Measurements from ENCODE around the gene CLCA4. TPM values are rescaled to one million over a fixed set of nuclear protein-coding genes. Genes with fewer than 3 reads are reported as not detected.

Gene CLCA4
- total and polyA plus RNA-seq, 2 of the 4 experiments (the other 2 are of a cell fraction), result not detected

DNA sequence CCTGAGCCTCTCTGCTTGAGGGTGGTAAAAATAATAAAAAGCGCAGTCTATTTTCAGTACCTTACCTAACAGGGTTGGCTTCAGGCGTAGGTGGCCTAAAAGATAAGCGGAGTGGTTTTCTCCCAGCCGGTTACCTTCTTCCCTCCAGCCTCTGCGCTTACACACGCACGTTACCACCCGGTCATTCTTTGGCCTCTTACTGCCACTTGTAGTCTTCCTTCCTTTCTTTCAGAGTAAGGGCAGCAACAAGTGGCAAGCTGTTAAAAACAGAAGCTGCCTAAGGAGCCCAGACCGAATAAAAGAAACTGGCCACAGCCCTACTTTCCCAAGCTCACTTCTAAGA is 42.8 kb upstream of the CLCA4 start:
- dilution Hi-C loops (cut with HindIII; ENCODE audit: low sequenced_read_pairs, unreplicated experiment), result no loop called here
- Histone ChIP-seq H2BK15ac (ENCODE audit: low read depth, low read length) (no peak overlapping the region), H4K20me1 (ENCODE audit: insufficient read depth, low read length) (no peaks in the 10 kb centered on the region), H2BK20ac (ENCODE audit: low read depth, low read length) (no peak overlapping the region), H3K9ac (ENCODE audit: low read depth, low read length) (no peak overlapping the region), H3K4me3 (ENCODE audit: insufficient read depth, low read depth, low read length) (no peak overlapping the region), H4K8ac (ENCODE audit: low read depth in 2 of 2, low read length in 2 of 2) (no peak overlapping the region), H3K27me3 (ENCODE audit: control insufficient read depth, insufficient read depth, low read length) (peaks cover 2% of the 10 kb centered on the region), H3K23ac (ENCODE audit: low read depth, low read length) (no peak overlapping the region), H2AK5ac (ENCODE audit: low read depth, low read length) (no peak overlapping the region), H3K14ac (replicated peaks; ENCODE audit: low read depth, low read length) (no peak overlapping the region), H3K4me2 (ENCODE audit: low read depth, low read length) (peak overlapping the region; percentile 45), H3K36me3 (ENCODE audit: control insufficient read depth, insufficient read depth, low read length) (no peaks in the 10 kb centered on the region), H3K9me3 (ENCODE audit: control insufficient read depth, insufficient read depth, low read length) (no peaks in the 10 kb centered on the region), H3K18ac (ENCODE audit: low read depth, low read length) (no peak overlapping the region), H2AFZ (replicated peaks; ENCODE audit: low read length, poor library complexity) (no peak overlapping the region), H4K91ac (ENCODE audit: insufficient read depth, low read depth, low read length) (no peak overlapping the region), H2BK120ac (ENCODE audit: low read depth, low read length) (no peak overlapping the region), H2AK9ac (replicated peaks; ENCODE audit: low read depth, low read length, poor library complexity) (no peak overlapping the region), H3K56ac (ENCODE audit: extremely low read depth, insufficient read depth, low read length) (no peak overlapping the region), H3K9me1 (ENCODE audit: insufficient read depth, low read length) (no peaks in the 10 kb centered on the region), H3K79me1 (ENCODE audit: low read depth in 1 of 2, low read length in 2 of 2) (no peaks in the 10 kb centered on the region), H3K27ac (ENCODE audit: insufficient read depth, low read length) (no peak overlapping the region), H2BK5ac (ENCODE audit: low read depth, low read length, poor library complexity, severe bottlenecking) (no peak overlapping the region), H3K4me1 (ENCODE audit: control insufficient read depth, insufficient read depth, low read length) (peaks cover 2% of the 10 kb centered on the region), H4K5ac (ENCODE audit: low read depth, low read length) (no peak overlapping the region), H3K4ac (ENCODE audit: low read depth, low read length) (no peak overlapping the region)
- DNase-seq (no peak), ATAC-seq (ENCODE audit: low read depth) (peak; percentile 12; the same call in 1 of the 2 replicates)
- no CpG with 5 or more reads among the region's 9 CpGs for WGBS, 2 experiments (ENCODE audit: extremely low coverage in 2 of 2, insufficient read length in 1 of 2)
- in situ Hi-C loops (cut with MboI; ENCODE audit: low sequenced_read_pairs), result no loop called here
- no peak for TF ChIP-seq CTCF (conservative IDR thresholded peaks at IDR 0.05; ENCODE audit: low read depth, low read length)
- CTCF ChIA-PET, result no interaction called here
- BruUV-seq (replicated peaks), result no TSS peak
- intact Hi-C loops (cut with micrococcal nuclease), result loop anchor here (5.0 to 10.0 kb wide), 2 partner anchors 107 to 461 kb away; partner anchors contain the start of gene ODF2L
- POLR2A ChIA-PET (ENCODE audit: unreplicated experiment), result no interaction called here
